HG02981 (cell line): ENCODE measurements around the gene GMPPA.

Source experiments
- ATAC-seq: cut with Tn5 transposase; IDR thresholded peaks from one replicate; pipeline ENCODE4 v1.9.1; 2021; ENCODE audit warnings: mild to moderate bottlenecking, moderate library complexity; ENCODE audit not compliant: unreplicated experiment

Gene GMPPA

GRCh38 chr2:219501849-219502248, 3.2 kb downstream of the GMPPA start:
- ATAC-seq, result no peak

GRCh38 chr2:219502618-219503017, 3.9 kb downstream of the GMPPA start:
- ATAC-seq, result no peak

DNA sequence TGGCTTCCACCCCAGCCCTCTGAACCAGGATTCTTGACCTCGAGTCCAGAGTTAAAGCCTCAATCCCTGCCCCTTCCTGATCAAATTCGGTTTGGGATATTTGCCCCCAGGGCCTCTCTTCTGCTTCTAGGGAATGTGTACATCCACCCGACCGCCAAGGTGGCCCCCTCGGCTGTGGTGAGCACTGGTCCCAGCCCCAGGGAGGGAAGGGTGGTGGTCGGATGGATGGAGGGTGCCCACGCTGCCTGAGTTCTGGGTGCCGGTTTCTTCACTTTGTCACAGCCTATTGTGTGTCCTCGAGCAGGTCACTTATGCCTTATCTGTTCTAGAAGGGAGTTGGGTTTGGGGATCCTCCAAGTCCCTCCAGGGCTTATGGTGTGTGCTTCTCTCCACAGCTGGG, 6.9 kb downstream of the GMPPA start:
- no peak for ATAC-seq

GRCh38 chr2:219506153-219506801, 7.6 kb downstream of the GMPPA start:
- ATAC-seq, result no peak

- no peak for ATAC-seq
Observed at GRCh38 chr2:219506802-219507526, 8.3 kb downstream of the GMPPA start.

GRCh38 chr2:219507581-219508443, 9.1 kb downstream of the GMPPA start:
- no peak for ATAC-seq

GRCh38 chr2:219508444-219508734, 9.7 kb downstream of the GMPPA start:
- ATAC-seq, result no peak

- ATAC-seq, result peak; percentile 23
Observed at GRCh38 chr2:219508971-219509779, 10.5 kb downstream of the GMPPA start.

- ATAC-seq, result peak; percentile 63
Observed at GRCh38 chr2:219509780-219510511, 11.3 kb downstream of the GMPPA start.

GRCh38 chr2:219510512-219511135, 11.9 kb downstream of the GMPPA start:
- no peak for ATAC-seq

DNA sequence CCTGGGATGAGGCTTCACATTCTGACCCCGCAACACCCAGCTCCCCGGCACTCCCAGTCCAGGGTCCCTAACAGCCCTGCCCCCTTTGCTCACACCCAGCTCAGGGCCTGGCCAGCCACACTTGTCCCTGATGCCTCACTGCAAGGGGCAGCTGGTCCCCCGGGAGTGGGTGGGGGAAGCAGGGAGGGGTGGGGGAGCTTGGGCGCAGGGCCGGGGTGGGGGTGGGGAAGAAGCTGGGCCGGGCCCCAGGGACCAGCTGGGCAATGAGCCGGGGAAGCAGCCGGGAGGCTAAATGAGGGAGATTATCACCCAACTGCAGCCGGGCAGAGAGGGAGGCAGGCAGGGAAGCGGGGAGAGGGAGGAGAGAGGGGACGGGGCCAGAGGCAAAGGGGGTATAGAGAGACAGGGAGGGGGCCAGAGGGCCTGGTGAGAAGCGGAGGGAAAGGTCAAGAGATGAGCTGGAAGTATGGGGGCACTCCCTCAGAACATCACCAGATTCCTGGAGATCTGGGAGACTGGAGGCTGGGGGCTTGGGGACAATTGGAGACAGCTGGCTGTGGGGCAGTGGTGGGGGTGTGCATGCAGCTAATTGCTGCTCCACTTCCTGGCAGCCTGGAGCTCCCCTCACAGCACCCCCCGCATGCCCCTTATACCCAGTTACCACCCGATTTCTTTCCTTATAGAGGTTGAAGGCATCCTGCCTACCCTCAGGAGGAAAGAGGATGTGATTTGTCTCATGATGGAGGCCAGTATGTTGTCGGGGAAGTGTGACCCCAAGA, 13.0 kb downstream of the GMPPA start:
- no peak for ATAC-seq

DNA sequence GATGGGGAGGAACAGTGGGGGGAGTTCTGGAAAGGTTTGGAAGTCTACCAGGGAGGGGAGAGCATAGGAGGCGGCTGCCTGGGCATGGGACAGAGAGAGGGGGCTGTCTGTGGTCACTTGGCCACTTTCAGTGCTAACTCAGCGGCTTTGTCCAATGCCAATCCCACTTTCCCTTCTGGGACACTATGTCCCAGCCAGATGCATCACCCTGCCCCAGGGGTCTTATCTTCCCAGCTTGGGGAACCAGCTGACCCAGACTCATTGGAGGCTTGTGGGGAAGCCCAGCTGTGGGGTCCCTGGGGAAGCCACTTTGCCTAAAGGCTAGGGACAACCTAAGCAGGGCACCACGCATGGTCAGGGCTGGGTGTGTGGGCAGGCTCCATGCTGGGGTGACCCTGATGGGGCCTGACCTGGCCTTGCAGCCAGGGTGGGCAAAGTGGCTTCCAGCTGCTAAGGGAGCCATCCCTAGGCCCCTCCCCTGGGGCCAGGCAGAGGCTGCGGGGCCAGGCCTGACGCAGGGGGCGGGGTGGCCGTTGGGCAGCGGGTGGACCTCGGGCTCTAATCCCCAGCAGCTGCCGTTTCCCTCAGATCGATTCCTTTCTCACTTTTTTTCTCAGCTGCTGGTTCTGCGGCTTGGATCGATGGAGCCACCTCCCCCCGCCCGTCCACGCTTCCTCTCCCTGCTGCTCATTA, 14.0 kb downstream of the GMPPA start:
- ATAC-seq, result no peak

DNA sequence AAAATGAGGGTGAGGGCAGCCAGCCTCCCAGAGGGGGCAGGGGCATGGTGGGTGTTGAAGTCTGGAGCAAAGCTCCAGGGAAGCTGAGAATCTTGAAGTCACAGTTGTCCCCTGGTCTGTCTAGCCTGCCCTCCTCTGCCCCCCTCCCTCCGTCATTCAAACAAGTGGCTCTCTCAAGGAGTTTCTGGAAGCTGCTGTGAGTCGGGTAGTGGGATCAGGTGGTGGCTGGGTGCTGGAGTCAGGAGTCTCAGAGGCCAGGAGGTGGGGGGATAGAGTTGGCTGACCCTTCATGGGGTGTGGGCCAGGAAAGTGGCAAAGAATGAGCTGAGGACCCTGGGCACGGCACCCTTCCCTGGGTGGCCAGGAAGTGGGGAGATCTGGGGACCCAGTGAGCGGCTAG, 15.1 kb downstream of the GMPPA start:
- no peak for ATAC-seq

DNA sequence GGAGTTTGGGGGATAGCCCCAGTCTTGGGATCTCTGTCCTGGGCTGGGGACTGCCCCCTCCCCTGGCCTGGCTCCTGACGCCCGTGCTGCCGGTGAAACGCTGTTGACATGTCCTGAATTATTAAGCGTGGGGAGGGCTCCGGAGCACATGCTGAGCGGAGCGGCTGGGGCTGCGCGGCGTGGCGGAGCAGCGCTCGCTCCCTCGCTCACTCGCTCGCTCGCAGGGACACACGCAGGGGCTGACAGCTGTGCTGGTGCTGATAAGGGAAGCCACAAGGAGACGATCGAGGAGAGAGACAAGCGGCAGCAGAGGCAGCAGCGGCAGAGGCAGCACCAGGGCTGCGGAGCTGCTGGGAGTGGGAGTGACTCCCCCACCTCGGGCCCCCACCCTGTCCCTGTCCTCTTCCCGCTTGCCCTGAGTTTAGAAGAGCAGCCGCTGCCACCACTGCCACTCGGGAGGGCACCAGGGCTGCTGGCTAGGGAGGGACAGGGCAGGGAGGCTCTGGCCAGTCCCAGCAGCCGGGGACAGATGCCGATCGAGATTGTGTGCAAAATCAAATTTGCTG, 15.6 kb downstream of the GMPPA start, which contains the start of gene ASIC4:
Gene ASIC4, plus strand, starts transcription at position 287 of the 566 bp plus-strand sequence. Its CDS starts 243 bp downstream, at position 530.
- no peak for ATAC-seq

DNA sequence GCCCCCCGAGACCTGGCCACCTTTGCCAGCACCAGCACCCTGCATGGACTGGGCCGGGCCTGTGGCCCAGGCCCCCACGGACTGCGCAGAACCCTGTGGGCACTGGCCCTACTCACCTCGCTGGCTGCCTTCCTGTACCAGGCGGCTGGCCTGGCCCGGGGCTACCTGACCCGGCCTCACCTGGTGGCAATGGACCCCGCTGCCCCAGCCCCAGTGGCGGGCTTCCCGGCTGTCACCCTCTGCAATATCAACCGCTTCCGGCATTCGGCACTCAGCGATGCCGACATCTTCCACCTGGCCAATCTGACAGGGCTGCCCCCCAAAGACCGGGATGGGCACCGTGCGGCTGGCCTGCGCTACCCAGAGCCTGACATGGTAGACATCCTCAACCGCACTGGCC, 16.1 kb downstream of the GMPPA start:
- no peak for ATAC-seq

DNA sequence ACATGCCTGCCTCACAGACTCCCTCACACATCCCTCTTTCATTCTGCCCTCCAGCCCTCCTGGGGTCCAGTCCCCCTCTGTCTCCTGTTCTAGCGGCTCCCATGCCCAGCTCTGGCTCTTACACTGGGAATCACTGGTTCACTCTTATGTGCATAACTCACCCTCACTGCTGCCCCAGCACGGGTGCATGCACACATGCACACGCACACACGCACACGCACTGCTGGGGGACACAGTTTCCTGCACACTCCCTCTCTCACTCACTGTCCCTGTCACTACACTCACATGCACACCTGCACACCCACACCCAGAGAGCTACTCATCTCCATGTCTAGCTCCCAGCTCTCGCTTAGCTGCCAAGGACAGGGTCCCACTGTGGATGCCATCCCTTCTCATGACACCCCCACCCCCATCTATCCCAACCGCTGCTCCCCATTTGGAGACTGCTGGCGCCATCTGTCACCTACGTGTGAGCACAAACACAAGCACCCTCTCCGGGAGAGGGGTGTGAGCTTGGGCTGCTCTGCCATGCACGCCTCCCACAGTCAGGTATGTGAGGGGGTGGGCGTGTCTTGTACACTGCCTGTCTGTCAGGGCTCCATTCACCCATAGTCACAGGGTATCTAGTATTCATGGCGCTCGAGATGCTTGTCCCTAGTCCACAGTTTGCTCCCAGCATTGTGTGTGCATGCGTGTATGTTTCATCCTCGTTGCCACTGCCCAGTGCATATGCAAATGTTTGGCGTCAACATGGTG, 17.4 kb downstream of the GMPPA start:
- ATAC-seq, result no peak

- ATAC-seq, result no peak
Observed at GRCh38 chr2:219516888-219517287, 18.2 kb downstream of the GMPPA start.
